RWPE1 (cell line): ENCODE measurements around the gene STX2.
"Not testable (repeated sequence)": the region's sequence is repeated elsewhere in the genome, so short reads cannot be mapped to it uniquely, and the experiment has no call there.

Experiments used
- CTCF ChIA-PET: fragments of 350-600 bp; sonication (Branson Sonifier 250); formaldehyde crosslinking; extraction: SDS; loops from one replicate; lab custom pipeline; 2021; lab: Yijun Ruan, JAX
- POLR2A ChIA-PET: fragments of 400-600 bp; formaldehyde crosslinking; extraction: SDS; loops from one replicate; lab custom pipeline; 2020; ENCODE audit warnings: antibody characterized with exemption; ENCODE audit not compliant: low non-redundant PET; lab: Yijun Ruan, JAX
- DNase-seq: peaks from one replicate; pipeline ENCODE4 v3.0.0; 2012; ENCODE audit warnings: low spot score
- H3K27ac ChIP-seq: fragments of 450-650 bp; 2 replicates; pipeline ENCODE4 v1.5.1; 2017
- TF ChIP-seq, protein P1 (sequence below): fragments of 450-650 bp; conservative IDR thresholded peaks from 2 replicates; pipeline ENCODE4 v1.5.1; 2017; ENCODE audit warnings: low read depth, mild to moderate bottlenecking

The STX2 gene

GRCh38 chr12:130878193-130879185 lies 39.4 kb upstream of the STX2 start:
- ChIA-PET POLR2A (no interaction called here), CTCF (no interaction called here)
- no peak for DNase-seq
- H3K27ac ChIP-seq, result no peak overlapping the region
- TF ChIP-seq, protein P1, sequence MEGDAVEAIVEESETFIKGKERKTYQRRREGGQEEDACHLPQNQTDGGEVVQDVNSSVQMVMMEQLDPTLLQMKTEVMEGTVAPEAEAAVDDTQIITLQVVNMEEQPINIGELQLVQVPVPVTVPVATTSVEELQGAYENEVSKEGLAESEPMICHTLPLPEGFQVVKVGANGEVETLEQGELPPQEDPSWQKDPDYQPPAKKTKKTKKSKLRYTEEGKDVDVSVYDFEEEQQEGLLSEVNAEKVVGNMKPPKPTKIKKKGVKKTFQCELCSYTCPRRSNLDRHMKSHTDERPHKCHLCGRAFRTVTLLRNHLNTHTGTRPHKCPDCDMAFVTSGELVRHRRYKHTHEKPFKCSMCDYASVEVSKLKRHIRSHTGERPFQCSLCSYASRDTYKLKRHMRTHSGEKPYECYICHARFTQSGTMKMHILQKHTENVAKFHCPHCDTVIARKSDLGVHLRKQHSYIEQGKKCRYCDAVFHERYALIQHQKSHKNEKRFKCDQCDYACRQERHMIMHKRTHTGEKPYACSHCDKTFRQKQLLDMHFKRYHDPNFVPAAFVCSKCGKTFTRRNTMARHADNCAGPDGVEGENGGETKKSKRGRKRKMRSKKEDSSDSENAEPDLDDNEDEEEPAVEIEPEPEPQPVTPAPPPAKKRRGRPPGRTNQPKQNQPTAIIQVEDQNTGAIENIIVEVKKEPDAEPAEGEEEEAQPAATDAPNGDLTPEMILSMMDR, result no peak

DNA sequence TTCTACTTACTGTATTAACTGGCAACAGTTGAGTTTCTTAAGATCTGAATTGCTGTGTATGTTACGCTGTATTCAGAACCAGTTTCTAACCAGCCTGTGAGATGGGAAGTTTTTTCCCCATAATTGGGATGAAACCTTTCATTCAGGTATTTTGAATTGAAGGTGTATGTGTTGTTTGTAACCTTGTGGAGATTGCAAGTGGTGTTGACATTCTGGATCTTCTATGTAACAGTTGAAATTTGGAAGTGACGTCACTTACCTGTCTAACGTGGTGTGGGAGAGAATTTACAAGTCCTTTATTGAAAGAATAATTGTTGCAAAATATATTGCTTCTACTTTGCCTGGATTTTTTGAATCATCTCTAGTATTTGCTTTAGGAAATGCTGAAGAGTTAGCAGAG lies 38.3 kb upstream of the STX2 start:
- no peak overlapping the region for H3K27ac ChIP-seq
- DNase-seq, result no peak
- ChIA-PET CTCF (no interaction called here), POLR2A (no interaction called here)
- TF ChIP-seq, protein P1, result no peak

DNA sequence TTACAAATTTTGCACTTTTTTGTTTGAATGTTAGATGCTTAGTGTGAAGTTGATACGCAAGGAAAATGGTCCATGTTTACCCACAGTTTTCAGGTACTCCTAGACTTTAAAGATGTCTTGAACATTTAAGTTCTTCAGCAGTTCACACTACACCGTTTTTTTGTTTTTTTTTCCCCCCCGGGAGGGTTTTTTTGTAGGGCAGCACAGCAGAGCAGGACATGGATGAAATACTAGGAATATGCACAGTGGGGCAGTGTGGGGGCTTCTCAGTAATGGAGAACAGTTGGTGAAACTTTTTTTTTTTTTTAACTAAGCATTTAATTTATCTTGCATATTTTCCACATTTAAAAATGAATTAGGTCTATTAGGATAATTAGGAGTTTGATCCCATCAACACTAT lies 37.7 kb upstream of the STX2 start:
- no peak for DNase-seq
- CTCF ChIA-PET, result no interaction called here
- no peak overlapping the region for H3K27ac ChIP-seq
- TF ChIP-seq, protein P1, result no peak
- POLR2A ChIA-PET, result no interaction called here

GRCh38 chr12:130876297-130876696 lies 37.2 kb upstream of the STX2 start:
- CTCF ChIA-PET, result interaction anchor here (1.0 kb wide), 1 partner anchor 9 kb away, joined by 3 read pairs; no protein-coding TSS in a partner anchor
- POLR2A ChIA-PET, result no interaction called here
- no peak overlapping the region for H3K27ac ChIP-seq
- TF ChIP-seq, protein P1, result no peak
- no peak for DNase-seq

DNA sequence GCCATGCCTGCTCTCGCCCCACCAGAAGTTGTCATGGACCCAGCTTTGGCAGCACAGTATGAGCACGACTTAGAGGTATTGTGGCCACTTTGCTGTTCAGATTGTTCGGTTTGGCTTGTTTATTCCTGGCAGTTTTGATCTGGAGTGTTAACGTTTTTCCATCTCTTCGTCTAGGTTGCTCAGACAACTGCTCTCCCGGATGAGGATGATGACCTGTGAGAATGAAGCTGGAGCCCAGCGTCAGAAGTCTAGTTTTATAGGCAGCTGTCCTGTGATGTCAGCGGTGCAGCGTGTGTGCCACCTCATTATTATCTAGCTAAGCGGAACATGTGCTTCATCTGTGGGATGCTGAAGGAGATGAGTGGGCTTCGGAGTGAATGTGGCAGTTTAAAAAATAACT lies 36.7 kb upstream of the STX2 start:
- POLR2A ChIA-PET, DNase-seq, H3K27ac ChIP-seq: not testable (repeated sequence)
- CTCF ChIA-PET, result interaction anchor here (1.0 kb wide), 1 partner anchor 9 kb away, joined by 3 read pairs; no protein-coding TSS in a partner anchor

- DNase-seq, result no peak
- TF ChIP-seq, protein P1, result no peak
- CTCF ChIA-PET, result no interaction called here
- H3K27ac ChIP-seq, result peak overlapping the region; percentile 13; the same call in 1 of the 2 replicates
- POLR2A ChIA-PET, result no interaction called here
These were observed 36.1 kb upstream of the STX2 start for GRCh38 chr12:130875193-130875592.

GRCh38 chr12:130874696-130875095 lies 35.6 kb upstream of the STX2 start:
- no peak for DNase-seq
- ChIA-PET POLR2A (no interaction called here), CTCF (no interaction called here)
- TF ChIP-seq, protein P1, result no peak
- peak overlapping the region; percentile 13; the same call in 1 of the 2 replicates for H3K27ac ChIP-seq
